ENCODE measurements around the gene C2CD4D.

C2CD4D gene

GRCh38 chr1:151864411-151864810 lies 24.8 kb upstream of the C2CD4D start:
- H3K4me3 ChIP-seq (ENCODE audit: low read length), result no peak overlapping the region
- no peak for TF ChIP-seq CTCF (conservative IDR thresholded peaks at IDR 0.05; ENCODE audit: low read depth, low read length)
- DNase-seq (ENCODE audit: low read depth), result no peak

- H3K4me3 ChIP-seq (ENCODE audit: low read length), result no peak overlapping the region
- DNase-seq (ENCODE audit: low read depth), result no peak
- no peak for TF ChIP-seq CTCF (conservative IDR thresholded peaks at IDR 0.05; ENCODE audit: low read depth, low read length)
Measured at GRCh38 chr1:151862604-151863003, 23.0 kb upstream of the C2CD4D start.

- no peak for TF ChIP-seq CTCF (conservative IDR thresholded peaks at IDR 0.05; ENCODE audit: low read depth, low read length)
- no peak overlapping the region for H3K4me3 ChIP-seq (ENCODE audit: low read length)
- no peak for DNase-seq (ENCODE audit: low read depth)
Measured at GRCh38 chr1:151860504-151861187, 21.0 kb upstream of the C2CD4D start.

GRCh38 chr1:151859891-151860293 lies 20.3 kb upstream of the C2CD4D start:
- no peak overlapping the region for H3K4me3 ChIP-seq (ENCODE audit: low read length)
- DNase-seq (ENCODE audit: low read depth), result no peak
- no peak for TF ChIP-seq CTCF (conservative IDR thresholded peaks at IDR 0.05; ENCODE audit: low read depth, low read length)

GRCh38 chr1:151858886-151859665 lies 19.5 kb upstream of the C2CD4D start:
- no peak for DNase-seq (ENCODE audit: low read depth)
- no peak for TF ChIP-seq CTCF (conservative IDR thresholded peaks at IDR 0.05; ENCODE audit: low read depth, low read length)
- no peak overlapping the region for H3K4me3 ChIP-seq (ENCODE audit: low read length)

- DNase-seq (ENCODE audit: low read depth), result no peak
- H3K4me3 ChIP-seq (ENCODE audit: low read length), result no peak overlapping the region
- no peak for TF ChIP-seq CTCF (conservative IDR thresholded peaks at IDR 0.05; ENCODE audit: low read depth, low read length)
Measured at GRCh38 chr1:151858030-151858746, 18.6 kb upstream of the C2CD4D start.

All from retinal pigment epithelial cell (primary cell).